Panc1 (cell line): ENCODE measurements around the gene KCNA10. TPM values are rescaled to one million over a fixed set of nuclear protein-coding genes. Genes with fewer than 3 reads are reported as not detected.

Source experiments
- ATAC-seq: fragments of 200-7000 bp; cut with Tn5 transposase; 2 replicates; pipeline ENCODE4 v1.9.1; 2020; ENCODE audit warnings: mild to moderate bottlenecking, moderate library complexity
- BruUV-seq: library from RNA; stranded (reverse); fragments of 400-500 nt; replicated peaks from 2 replicates; lab custom pipeline; 2021; lab: Mats Ljungman, UMichigan
- CTCF ChIA-PET: fragments of 300-600 bp; sonication (Branson Sonifier 250); formaldehyde crosslinking; loops from one replicate; lab custom pipeline; 2022; ENCODE audit warnings: antibody characterized with exemption; lab: Charles Lee
- POLR2A ChIA-PET: fragments of 300-600 bp; sonication (Branson Sonifier 250); formaldehyde crosslinking; loops from one replicate; lab custom pipeline; 2022; ENCODE audit warnings: antibody characterized with exemption; lab: Charles Lee
- DNase-seq: peaks from one replicate; pipeline ENCODE4 v3.0.0-alpha.2; 2010; ENCODE audit warnings: low read depth, low spot score
- H3K27ac ChIP-seq: 2 replicates; pipeline ENCODE4 v1.5.1; 2011; ENCODE audit warnings: mild to moderate bottlenecking, low read length, inconsistent platforms
- H3K27me3 ChIP-seq: fragments of 200-500 bp; sonication (Bioruptor generic); 2 replicates; pipeline ENCODE4 v1.6.0; 2014; ENCODE audit warnings: low read length, inconsistent platforms; ENCODE audit not compliant: control insufficient read depth, insufficient read depth
- H3K36me3 ChIP-seq: fragments of 200-500 bp; sonication (Bioruptor generic); 2 replicates; pipeline ENCODE4 v1.5.1; 2014; ENCODE audit warnings: inconsistent platforms, mild to moderate bottlenecking, low read length, moderate library complexity; ENCODE audit not compliant: control insufficient read depth, insufficient read depth
- H3K4me1 ChIP-seq: 2 replicates; pipeline ENCODE4 v1.5.1; 2011; ENCODE audit warnings: inconsistent platforms, mild to moderate bottlenecking, low read length, moderate library complexity; ENCODE audit not compliant: control insufficient read depth, insufficient read depth
- H3K4me3 ChIP-seq, 2 experiments: 2 replicates each; pipeline ENCODE4 v1.5.1; 2011 to 2012; ENCODE audit warnings: low read depth in 2 of 2, low read length in 2 of 2, mild to moderate bottlenecking in 2 of 2, inconsistent platforms in 1 of 2, moderate library complexity in 1 of 2
- H3K9me3 ChIP-seq: fragments of 200-500 bp; sonication (Bioruptor generic); 2 replicates; pipeline ENCODE4 v1.5.1; 2014; ENCODE audit warnings: low read depth, mild to moderate bottlenecking, inconsistent platforms, low read length, moderate library complexity; ENCODE audit not compliant: control insufficient read depth, insufficient read depth
- CTCF ChIP-seq: fragments of 450-650 bp; IDR thresholded peaks from 2 replicates; pipeline ENCODE4 v1.5.1; 2017; ENCODE audit warnings: mild to moderate bottlenecking
- POLR2AphosphoS5 ChIP-seq: IDR thresholded peaks from 2 replicates; pipeline ENCODE4 v1.6.1; 2012; ENCODE audit warnings: mild to moderate bottlenecking, low read depth, low read length, moderate library complexity
- REST ChIP-seq, 2 experiments: IDR thresholded peaks; 2 replicates each; pipeline ENCODE4 v1.6.1; 2011 to 2012; ENCODE audit warnings: low read depth in 2 of 2, control low read depth in 1 of 2, low read length in 1 of 2, mild to moderate bottlenecking in 1 of 2, moderate library complexity in 1 of 2; ENCODE audit not compliant: insufficient read depth in 1 of 2
- SIN3A ChIP-seq: IDR thresholded peaks from 2 replicates; pipeline ENCODE4 v1.6.1; 2012; ENCODE audit warnings: low read depth, mild to moderate bottlenecking, low read length, moderate library complexity, borderline replicate concordance; ENCODE audit not compliant: insufficient read depth
- TCF7L2 ChIP-seq: IDR thresholded peaks from 2 replicates; pipeline ENCODE4 v1.6.1; 2011; ENCODE audit warnings: mild to moderate bottlenecking, low read depth, low read length, inconsistent platforms
- in situ Hi-C: cut with HindIII; loops from 2 replicates; pipeline ENCODE4 v1.10.0; 2016; ENCODE audit warnings: low sequenced_read_pairs, low pct_unique_long_range_greater_than_20kb
- intact Hi-C: fragments of 100-400 bp; cut with micrococcal nuclease; formaldehyde crosslinking; loops from one replicate; pipeline ENCODE4 v1.10.0; 2022; ENCODE audit not compliant: unreplicated experiment
- total RNA-seq: library from RNA; stranded (reverse); gene quantifications from one replicate; pipeline ENCODE4 v1.2.1, GENCODE V29; 2021; ENCODE audit not compliant: unreplicated experiment

The KCNA10 gene
- total RNA-seq, 1 experiment from 2014 or later = not detected

- TF ChIP-seq SIN3A = no peak
- TF ChIP-seq REST (IDR thresholded peaks at IDR 0.05; ENCODE audit: insufficient read depth in 1 of 2, low read depth in 2 of 2, low read length in 1 of 2) = no peak
- TF ChIP-seq CTCF = no peak
- TF ChIP-seq POLR2AphosphoS5 = no peak
- no peak for TF ChIP-seq TCF7L2
- DNase-seq (no peak), ATAC-seq (no peak)
- H3K27me3 ChIP-seq = no peaks in the 10 kb centered on the region
- in situ Hi-C loops = no loop called here
- no peaks in the 10 kb centered on the region for H3K9me3 ChIP-seq
- no peak overlapping the region for H3K4me3 ChIP-seq
- POLR2A ChIA-PET = no interaction called here
- peaks cover 6% of the 10 kb centered on the region; the same call in 1 of the 2 replicates for H3K4me1 ChIP-seq
- intact Hi-C loops = no loop called here
- BruUV-seq = no TSS peak
- CTCF ChIA-PET = no interaction called here
- no peak overlapping the region for H3K27ac ChIP-seq
- no peaks in the 10 kb centered on the region for H3K36me3 ChIP-seq
Observed at GRCh38 chr1:110475362-110476027, 43.5 kb downstream of the KCNA10 start.

GRCh38 chr1:110474444-110474843, 44.5 kb downstream of the KCNA10 start:
- TF ChIP-seq REST (IDR thresholded peaks at IDR 0.05; ENCODE audit: insufficient read depth in 1 of 2, low read depth in 2 of 2, low read length in 1 of 2) (no peak), CTCF (no peak), SIN3A (no peak), TCF7L2 (no peak), POLR2AphosphoS5 (no peak)
- CTCF ChIA-PET = no interaction called here
- intact Hi-C loops = no loop called here
- no peak for ATAC-seq
- in situ Hi-C loops = no loop called here
- Histone ChIP-seq H3K4me1 (peaks cover 6% of the 10 kb centered on the region; the same call in 1 of the 2 replicates), H3K9me3 (no peaks in the 10 kb centered on the region), H3K4me3 (no peak overlapping the region), H3K27ac (no peak overlapping the region), H3K36me3 (no peaks in the 10 kb centered on the region), H3K27me3 (no peaks in the 10 kb centered on the region)
- no TSS peak for BruUV-seq
- DNase-seq = no peak
- POLR2A ChIA-PET = no interaction called here
